ENCODE measurements around the gene PRELID1.

GRCh38 chr5:177354256-177354655 lies 50.7 kb downstream of the PRELID1 start:
- no peak for TF ChIP-seq SUZ12 (IDR thresholded peaks at IDR 0.05; ENCODE audit: extremely low read depth, insufficient read depth, insufficient read length)
- no peak for TF ChIP-seq ZNF274 (IDR thresholded peaks at IDR 0.05; ENCODE audit: low read depth, low read length)

Data from NT2/D1 (cell line).